Thyroid gland (tissue), 4 donors: ENCODE measurements around the gene SEPSECS. TPM values are rescaled to one million over a fixed set of nuclear protein-coding genes. Genes with fewer than 3 reads are reported as not detected.

ENCODE experiments used
- DNase-seq, 2 donors: peaks; one replicate each; pipeline ENCODE4 v3.0.0-alpha.2; 2019
- H3K27ac ChIP-seq, 3 donors: fragments of 200-600 bp; sonication (generic); 1 replicate in 2 of 3; 2 replicates in 1 of 3; pipeline ENCODE4 v1.5.1; 2016 to 2019; ENCODE audit warnings: mild to moderate bottlenecking in 1 of 3, moderate library complexity in 1 of 3
- H3K27me3 ChIP-seq: fragments of 200-600 bp; sonication (generic); one replicate; pipeline ENCODE4 v1.5.1; 2019
- H3K36me3 ChIP-seq, 2 donors: fragments of 200-600 bp; sonication (generic); one replicate each; pipeline ENCODE4 v1.5.1; 2016 to 2019
- H3K4me1 ChIP-seq, 2 donors: fragments of 200-600 bp; sonication (generic); one replicate each; pipeline ENCODE4 v1.5.1; 2017 to 2019
- H3K4me3 ChIP-seq, 3 donors: fragments of 200-600 bp; sonication (generic); replicated peaks in 1 of 3; 1 replicate in 2 of 3; 2 replicates in 1 of 3; pipeline ENCODE4 v1.5.1; 2016; ENCODE audit warnings: mild to moderate bottlenecking in 1 of 3
- H3K9me3 ChIP-seq: fragments of 200-600 bp; sonication (generic); one replicate; pipeline ENCODE4 v1.5.1; 2017
- POLR2A ChIP-seq, 2 donors: fragments of 450-650 bp; IDR thresholded peaks; one replicate each; pipeline ENCODE4 v1.6.1; 2017; ENCODE audit warnings: antibody characterized with exemption in 2 of 2, mild to moderate bottlenecking in 2 of 2, moderate library complexity in 1 of 2
- WGBS, 2 donors: methylation state at CpG; one replicate each; pipeline ENCODE4 v1.1.5; 2017; 5-methylcytosine and 5-hydroxymethylcytosine counted together
- intact Hi-C: fragments of 100-400 bp; cut with DNase I; formaldehyde crosslinking; loops from one replicate; pipeline ENCODE4 v1.15.1; 2023
- total RNA-seq, 4 donors: library from RNA; depleted of rRNA; stranded (reverse); fragments of >200 nt; gene quantifications; one replicate each; pipeline ENCODE4 v1.2.3, GENCODE V29; 2016
- TF ChIP-seq, protein P1 (sequence below), 6 experiments: fragments of 200-600 bp in 3 of 6; fragments of 450-650 bp in 3 of 6; sonication (generic) in 3 of 6; IDR thresholded peaks; one replicate each; pipeline ENCODE4 v1.5.1; 2016 to 2019; ENCODE audit warnings: antibody characterized with exemption in 6 of 6, mild to moderate bottlenecking in 2 of 6, inconsistent platforms in 1 of 6, moderate library complexity in 1 of 6

The SEPSECS gene
- total RNA-seq, 4 donors from 2014 or later, result 9.2 to 22.3 (median 13.5) TPM

GRCh38 chr4:25154594-25155265 lies 5.5 kb downstream of the SEPSECS start:
- Histone ChIP-seq H3K9me3 (no peaks in the 10 kb centered on the region), H3K36me3 (no peaks in the 10 kb centered on the region), H3K4me3 (no peak overlapping the region), H3K27me3 (no peaks in the 10 kb centered on the region), H3K27ac (no peak overlapping the region), H3K4me1 (peaks cover 6 to 7% of the 10 kb centered on the region in 2 donors)
- TF ChIP-seq POLR2A (IDR thresholded peaks at IDR 0.05), result no peak
- TF ChIP-seq, protein P1, sequence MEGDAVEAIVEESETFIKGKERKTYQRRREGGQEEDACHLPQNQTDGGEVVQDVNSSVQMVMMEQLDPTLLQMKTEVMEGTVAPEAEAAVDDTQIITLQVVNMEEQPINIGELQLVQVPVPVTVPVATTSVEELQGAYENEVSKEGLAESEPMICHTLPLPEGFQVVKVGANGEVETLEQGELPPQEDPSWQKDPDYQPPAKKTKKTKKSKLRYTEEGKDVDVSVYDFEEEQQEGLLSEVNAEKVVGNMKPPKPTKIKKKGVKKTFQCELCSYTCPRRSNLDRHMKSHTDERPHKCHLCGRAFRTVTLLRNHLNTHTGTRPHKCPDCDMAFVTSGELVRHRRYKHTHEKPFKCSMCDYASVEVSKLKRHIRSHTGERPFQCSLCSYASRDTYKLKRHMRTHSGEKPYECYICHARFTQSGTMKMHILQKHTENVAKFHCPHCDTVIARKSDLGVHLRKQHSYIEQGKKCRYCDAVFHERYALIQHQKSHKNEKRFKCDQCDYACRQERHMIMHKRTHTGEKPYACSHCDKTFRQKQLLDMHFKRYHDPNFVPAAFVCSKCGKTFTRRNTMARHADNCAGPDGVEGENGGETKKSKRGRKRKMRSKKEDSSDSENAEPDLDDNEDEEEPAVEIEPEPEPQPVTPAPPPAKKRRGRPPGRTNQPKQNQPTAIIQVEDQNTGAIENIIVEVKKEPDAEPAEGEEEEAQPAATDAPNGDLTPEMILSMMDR (IDR thresholded peaks at IDR 0.05), result no peak
- WGBS, 2 donors, result 93% methylated on average over 4 of the region's 4 CpGs
- intact Hi-C loops, result no loop called here
- DNase-seq, result no peak

DNA sequence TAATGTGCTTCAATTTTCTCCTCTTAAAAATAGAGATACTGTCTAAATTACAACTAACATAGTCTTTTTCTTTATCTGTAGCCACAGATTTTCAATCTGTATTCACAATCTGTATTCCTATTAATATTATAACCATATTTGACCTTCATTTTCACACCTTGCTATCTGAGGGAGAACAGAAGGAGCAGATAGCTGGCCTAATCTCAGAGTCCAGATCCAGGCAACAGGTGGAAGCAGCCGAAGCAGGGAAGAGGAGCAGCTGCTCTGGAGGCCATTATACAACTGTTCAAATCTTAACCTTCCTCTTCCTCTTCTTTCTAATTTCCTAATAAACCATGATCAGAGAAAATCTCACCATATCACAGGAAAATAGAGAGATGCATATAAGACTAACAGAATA lies 14.2 kb downstream of the SEPSECS start:
- TF ChIP-seq, protein P1 (IDR thresholded peaks at IDR 0.05), result no peak
- 79 to 83% methylated on average over 1 of the region's 1 CpG for WGBS, 2 donors
- Histone ChIP-seq H3K27me3 (no peaks in the 10 kb centered on the region), H3K4me1 (no peaks in the 10 kb centered on the region), H3K36me3 (peaks cover 0 to 3% of the 10 kb centered on the region in 2 donors), H3K4me3 (no peak overlapping the region), H3K27ac (no peak overlapping the region), H3K9me3 (no peaks in the 10 kb centered on the region)
- no peak for DNase-seq
- intact Hi-C loops, result loop anchor here (10.0 kb wide), 1 partner anchor 171 kb away; no protein-coding TSS in a partner anchor

- TF ChIP-seq POLR2A (IDR thresholded peaks at IDR 0.05), result no peak
- TF ChIP-seq, protein P1 (IDR thresholded peaks at IDR 0.05), result peak in 4 of 6 experiments; percentile 36 to 62 (median 55)
- Histone ChIP-seq H3K27ac (no peak overlapping the region), H3K4me3 (no peak overlapping the region), H3K36me3 (peaks cover 0 to 3% of the 10 kb centered on the region in 2 donors), H3K4me1 (no peaks in the 10 kb centered on the region), H3K9me3 (no peaks in the 10 kb centered on the region), H3K27me3 (no peaks in the 10 kb centered on the region)
- DNase-seq, result no peak
- WGBS, 2 donors, result 3 to 6% methylated on average over 1 of the region's 1 CpG
- intact Hi-C loops, result loop anchor here (10.0 kb wide), 1 partner anchor 170 kb away; no protein-coding TSS in a partner anchor
Observed at GRCh38 chr4:25144870-25145481, 15.3 kb downstream of the SEPSECS start.

DNA sequence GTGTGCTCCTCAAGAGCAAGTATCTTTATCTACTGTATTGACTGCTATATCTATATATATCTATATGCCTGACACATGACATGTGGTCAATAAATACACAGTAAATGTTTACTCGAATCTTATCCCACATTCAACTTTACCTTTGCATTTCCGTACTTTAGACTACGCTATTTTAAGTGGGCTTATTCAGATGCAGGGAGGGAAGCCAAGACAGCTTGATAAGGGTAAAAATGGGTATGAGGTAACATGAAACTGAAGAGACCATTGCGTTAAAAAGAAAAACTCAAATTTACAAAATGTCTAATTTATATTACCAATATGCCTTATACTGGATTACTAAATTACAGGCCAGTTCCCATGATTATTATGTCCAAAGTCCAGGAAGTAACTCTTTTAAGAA lies 17.8 kb downstream of the SEPSECS start:
- Histone ChIP-seq H3K9me3 (no peaks in the 10 kb centered on the region), H3K4me3 (no peak overlapping the region), H3K4me1 (no peaks in the 10 kb centered on the region), H3K27me3 (no peaks in the 10 kb centered on the region), H3K27ac (no peak overlapping the region), H3K36me3 (peaks cover 0 to 3% of the 10 kb centered on the region in 2 donors)
- 97 to 98% methylated on average over 4 of the region's 4 CpGs for whole genome bisulfite sequencing, 2 donors
- intact Hi-C loops, result loop anchor here (10.0 kb wide), 1 partner anchor 168 kb away; no protein-coding TSS in a partner anchor
- no peak for DNase-seq
- TF ChIP-seq, protein P1 (IDR thresholded peaks at IDR 0.05), result no peak
- TF ChIP-seq POLR2A (IDR thresholded peaks at IDR 0.05), result no peak

DNA sequence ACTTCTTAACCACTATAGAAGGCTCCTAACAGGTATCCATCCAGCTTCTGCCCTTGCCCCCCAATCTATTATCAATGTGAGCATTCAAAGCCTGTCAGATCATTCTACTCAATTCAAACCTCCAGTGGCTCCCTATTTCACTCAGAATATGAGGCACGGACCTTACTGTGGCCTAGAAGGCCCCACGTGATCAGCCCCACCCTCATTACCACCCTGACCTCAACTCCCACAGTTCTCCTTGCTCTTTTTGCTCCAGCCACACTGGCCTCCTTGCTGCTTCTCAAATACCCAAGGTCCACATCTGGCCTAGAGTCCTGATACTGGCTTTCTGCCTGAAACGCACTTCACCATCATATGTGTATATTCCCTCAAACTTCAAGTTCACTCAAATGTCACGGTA lies 18.7 kb downstream of the SEPSECS start:
- WGBS, 2 donors, result 91 to 95% methylated on average over 4 of the region's 4 CpGs
- H3K4me1 ChIP-seq, result no peaks in the 10 kb centered on the region
- no peaks in the 10 kb centered on the region for H3K27me3 ChIP-seq
- peaks cover 0 to 3% of the 10 kb centered on the region in 2 donors for H3K36me3 ChIP-seq
- no peak for DNase-seq
- no peak overlapping the region for H3K27ac ChIP-seq
- H3K4me3 ChIP-seq, result no peak overlapping the region
- no peak for TF ChIP-seq POLR2A (IDR thresholded peaks at IDR 0.05)
- TF ChIP-seq, protein P1 (IDR thresholded peaks at IDR 0.05), result no peak
- no peaks in the 10 kb centered on the region for H3K9me3 ChIP-seq
- intact Hi-C loops, result loop anchor here (10.0 kb wide), 1 partner anchor 167 kb away; no protein-coding TSS in a partner anchor
